Fibroblast of peridontal ligament (primary cell): Measurements from ENCODE around the gene RNF6.

Source experiments
- DNase-seq: peaks from one replicate; pipeline ENCODE4 v3.0.0-alpha.2; 2010; ENCODE audit errors: extremely low read depth

The RNF6 gene

GRCh38 chr13:26225896-26226617 is 3.9 kb upstream of the RNF6 start:
- peak; percentile 29 for DNase-seq

DNA sequence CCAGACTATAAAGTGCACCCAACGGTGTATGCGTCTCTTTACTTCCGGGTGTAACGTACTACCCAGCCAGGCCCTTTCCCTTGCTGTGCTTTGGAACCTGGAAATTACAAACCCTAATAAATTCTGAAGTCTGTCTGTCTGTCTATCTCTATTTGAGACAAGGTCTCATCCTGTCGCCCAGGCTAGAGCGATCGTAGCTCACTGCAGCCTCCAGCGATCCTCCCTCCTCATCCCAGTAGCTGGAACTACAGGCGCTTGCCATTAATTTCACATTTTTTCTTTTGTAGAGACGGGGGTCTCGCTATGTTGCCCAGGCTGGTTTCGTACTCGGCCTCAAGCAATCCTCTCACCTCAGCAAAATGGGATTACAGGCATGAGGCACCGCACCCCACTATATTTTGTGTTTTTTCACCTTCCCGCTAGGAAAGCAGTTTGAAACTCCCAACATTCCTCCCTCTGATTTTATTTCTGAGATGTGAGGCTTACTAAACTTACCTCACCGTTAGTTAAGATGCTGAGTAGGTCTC is 469 bp upstream of the RNF6 start:
- peak; percentile 7 for DNase-seq

- DNase-seq, result no peak
Observed at GRCh38 chr13:26221399-26221720, 754 bp downstream of the RNF6 start.

- peak; percentile 35 for DNase-seq
Observed at GRCh38 chr13:26220575-26220974, 1.5 kb downstream of the RNF6 start.

DNA sequence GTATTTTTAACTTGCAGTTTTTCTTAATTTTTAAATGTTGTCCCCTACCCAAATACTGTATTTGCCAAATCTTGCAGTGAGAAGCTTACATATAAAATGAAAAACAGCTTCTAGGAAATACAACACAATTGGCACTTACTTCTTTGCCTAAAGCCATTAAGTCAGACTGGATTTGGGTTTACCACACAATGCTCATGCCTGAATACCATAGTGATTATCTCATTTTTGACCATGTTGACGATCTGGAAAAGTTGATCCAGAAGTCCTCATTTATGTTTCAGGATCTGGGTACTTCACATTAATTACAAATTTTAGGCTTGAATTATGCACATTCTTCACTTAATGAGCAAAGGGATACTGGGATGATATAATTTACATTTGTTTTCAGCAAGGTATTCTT is 2.4 kb downstream of the RNF6 start:
- DNase-seq, result peak; percentile 56

- DNase-seq, result no peak
Observed at GRCh38 chr13:26216042-26216441, 6.1 kb downstream of the RNF6 start.

GRCh38 chr13:26213982-26214381 is 8.1 kb downstream of the RNF6 start:
- no peak for DNase-seq

- no peak for DNase-seq
Observed at GRCh38 chr13:26213345-26213744, 8.8 kb downstream of the RNF6 start.

DNA sequence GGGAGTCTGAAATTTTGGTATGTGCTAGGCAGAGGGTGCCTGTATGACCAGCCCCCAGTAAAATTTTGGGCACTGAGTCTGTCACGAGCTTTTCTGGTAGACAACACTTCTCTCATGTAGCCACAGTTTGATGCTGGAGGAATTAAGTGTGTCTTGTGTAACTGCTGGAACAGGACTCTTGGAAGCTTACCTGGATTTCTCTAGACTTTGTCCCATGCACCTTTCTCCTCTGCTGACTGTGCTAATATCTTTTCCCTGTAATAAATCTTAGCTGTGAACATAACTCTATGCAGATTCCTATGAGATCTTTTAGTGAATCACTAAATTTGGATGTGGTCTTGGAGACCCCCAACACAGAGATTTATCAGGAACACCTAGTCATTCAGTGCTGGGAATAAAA is 13.8 kb downstream of the RNF6 start:
- DNase-seq, result no peak

- DNase-seq, result no peak
Observed at GRCh38 chr13:26202365-26202972, 19.6 kb downstream of the RNF6 start.

DNA sequence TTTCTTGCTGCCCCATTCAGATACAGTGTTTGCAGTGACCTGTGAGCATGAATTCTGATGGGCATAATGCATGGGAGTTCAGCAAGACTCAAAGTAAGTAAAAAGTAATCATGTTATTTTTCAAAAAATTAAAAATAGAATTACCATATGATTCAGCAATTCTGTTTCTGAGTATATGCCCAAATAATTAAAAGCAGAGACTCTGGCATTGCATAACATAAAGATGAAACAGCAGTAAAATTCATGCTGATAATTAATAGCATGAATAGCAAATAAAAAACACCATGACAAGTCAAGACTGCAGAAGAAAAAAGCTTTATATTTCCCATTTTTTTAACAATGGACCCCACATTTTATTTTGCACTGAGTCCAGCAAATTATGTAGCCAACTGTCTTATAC is 21.3 kb downstream of the RNF6 start:
- DNase-seq, result no peak

DNA sequence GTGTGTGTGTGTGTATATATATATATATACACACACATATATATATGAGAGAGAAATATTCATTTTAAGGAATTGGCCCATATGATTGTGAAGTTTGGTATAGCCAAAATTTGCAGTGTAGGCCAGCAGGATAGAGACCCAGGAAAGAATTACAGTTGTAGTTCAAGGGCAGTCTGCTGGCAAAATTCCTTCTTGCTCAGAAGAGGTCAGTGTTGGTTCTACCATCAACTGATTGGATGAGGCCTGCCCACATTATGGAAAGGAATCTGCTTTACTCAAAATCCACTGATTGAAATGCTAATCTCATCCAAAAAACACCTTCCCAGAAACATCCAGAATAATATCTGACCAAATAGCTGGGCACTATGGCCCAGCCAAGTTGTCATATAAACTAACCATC is 24.0 kb downstream of the RNF6 start:
- DNase-seq, result no peak

DNA sequence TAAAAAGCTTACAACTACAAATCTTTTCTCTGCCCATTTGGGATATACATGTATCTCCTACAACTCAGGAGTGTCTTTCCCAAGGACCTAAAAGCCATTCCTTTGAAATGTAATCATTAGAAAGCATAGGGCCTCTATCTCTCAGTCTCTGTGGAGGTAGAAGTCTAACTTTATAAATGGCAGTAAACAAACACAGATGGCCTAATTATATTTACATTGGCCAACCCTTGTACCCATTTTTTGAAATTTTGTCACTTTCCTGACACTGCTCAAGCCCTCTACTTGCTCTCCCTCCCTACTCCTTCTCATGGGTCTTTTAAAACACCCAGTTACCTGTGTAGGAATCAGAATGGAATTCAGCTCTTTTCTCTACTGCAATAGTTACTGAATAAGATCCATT is 24.8 kb downstream of the RNF6 start:
- DNase-seq, result no peak

GRCh38 chr13:26186995-26187394 is 35.1 kb downstream of the RNF6 start:
- DNase-seq, result no peak

GRCh38 chr13:26186118-26186870 is 35.8 kb downstream of the RNF6 start:
- DNase-seq, result peak; percentile 86

- DNase-seq, result no peak
Observed at GRCh38 chr13:26185720-26186117, 36.4 kb downstream of the RNF6 start.

GRCh38 chr13:26184791-26185250 is 37.3 kb downstream of the RNF6 start:
- DNase-seq, result peak; percentile 74

DNA sequence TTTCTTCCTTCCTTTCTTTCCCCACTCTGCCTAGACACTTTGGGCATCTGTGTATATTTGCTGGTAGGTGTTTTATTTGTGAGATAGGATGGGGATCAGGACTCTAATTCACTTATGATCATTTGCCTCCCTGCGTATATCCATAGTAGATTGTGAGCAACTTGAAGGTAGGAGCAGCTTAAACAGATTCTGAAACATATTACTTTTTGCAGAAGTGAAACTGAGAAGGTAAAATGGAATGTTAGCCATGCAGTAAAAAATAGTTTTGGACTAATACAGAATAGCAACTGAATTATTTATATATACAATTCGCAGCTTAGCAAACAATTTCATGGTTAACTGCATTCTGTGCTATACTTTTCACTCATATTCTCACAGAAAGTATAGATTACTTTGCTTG is 38.7 kb downstream of the RNF6 start:
- no peak for DNase-seq

- DNase-seq, result no peak
Observed at GRCh38 chr13:26179344-26179743, 42.8 kb downstream of the RNF6 start.

DNA sequence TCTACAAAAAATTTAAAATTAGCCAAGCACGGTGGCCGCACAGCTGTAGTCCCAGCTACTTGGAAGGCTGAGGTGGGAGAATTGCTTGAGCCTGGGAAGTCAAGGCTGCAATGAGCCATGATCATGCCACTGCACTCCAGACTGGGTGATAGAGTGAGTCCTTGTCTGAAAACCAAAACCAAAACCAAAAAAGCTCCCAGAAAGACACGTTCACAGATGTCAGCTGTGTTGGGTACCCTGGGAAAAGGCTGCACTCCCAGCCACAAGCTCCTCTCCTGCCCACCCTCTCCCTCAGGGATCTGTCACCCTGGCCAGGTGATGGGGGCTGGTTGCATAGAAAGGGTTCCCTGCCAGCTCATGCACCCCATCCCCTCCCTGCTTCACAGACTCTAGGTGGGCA is 53.3 kb downstream of the RNF6 start:
- no peak for DNase-seq

GRCh38 chr13:26168237-26168814 is 53.8 kb downstream of the RNF6 start:
- peak; percentile 4 for DNase-seq

DNA sequence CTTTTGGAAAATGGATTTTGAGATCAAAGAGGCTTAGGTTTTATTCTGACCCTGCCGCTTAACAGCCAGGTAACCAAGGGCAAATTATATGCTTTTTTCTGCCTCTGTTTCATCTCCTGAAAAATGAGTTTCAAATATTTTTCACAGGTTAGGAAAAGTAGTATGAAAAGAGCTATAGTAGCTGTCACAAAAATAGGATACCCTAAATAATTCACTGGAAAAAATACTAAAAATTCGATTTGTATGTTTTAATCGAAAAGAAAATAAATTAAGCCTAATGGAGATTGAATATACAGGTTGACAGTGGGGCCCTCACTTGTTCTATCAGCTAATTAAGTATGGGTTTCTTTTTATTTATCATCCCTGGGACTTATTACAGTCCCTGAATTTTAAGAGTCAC is 58.3 kb downstream of the RNF6 start:
- no peak for DNase-seq
